ENCODE results near the gene POLR2A.
"Not testable (repeated sequence)": the region's sequence is repeated elsewhere in the genome, so short reads cannot be mapped to it uniquely, and the experiment has no call there.

Gene POLR2A

DNA sequence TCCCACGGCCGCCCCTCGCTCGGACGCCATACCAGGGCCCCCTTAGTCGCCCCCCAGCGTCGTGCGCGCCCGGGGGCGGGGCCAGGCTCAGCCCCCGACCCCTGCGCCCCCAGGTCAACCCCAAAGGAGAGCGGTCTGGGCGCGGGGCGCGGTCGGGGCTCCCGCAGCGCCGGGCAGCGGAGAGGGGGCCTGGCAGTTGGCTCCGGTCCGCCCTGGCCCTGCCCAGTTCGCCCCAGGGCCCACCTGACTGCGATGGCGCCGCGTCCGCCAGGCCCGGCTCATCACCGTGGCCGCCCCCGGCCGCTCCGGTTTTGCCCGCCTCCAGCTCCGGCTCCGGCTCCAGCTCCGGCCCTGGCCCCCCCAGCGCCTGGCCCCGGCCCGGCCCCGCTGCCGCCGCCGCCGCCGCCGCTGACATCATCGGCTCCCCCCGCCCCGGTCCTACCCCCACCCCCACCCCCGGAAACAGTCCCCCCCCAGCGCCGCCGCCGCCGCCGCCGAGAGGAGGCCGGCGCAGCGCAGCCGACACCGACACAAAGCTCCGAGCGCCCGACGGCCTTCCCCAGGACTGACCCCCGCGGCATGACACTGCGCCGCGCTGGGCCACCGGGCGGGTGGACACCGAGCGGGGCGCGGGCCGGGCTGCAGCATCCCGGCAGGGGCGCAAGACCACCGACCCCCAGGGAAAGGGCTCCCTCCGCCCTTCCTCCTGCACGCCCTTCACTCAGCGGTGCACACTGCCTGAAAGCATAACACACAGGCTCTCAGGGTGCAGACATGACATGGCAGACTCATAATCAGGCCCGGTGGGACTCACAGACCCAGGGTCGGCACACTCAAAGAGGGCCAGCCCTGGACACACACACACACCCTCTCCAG is 4.7 kb upstream of the POLR2A start, which contains the start of gene ZBTB4:
Gene ZBTB4 (minus strand): TSS at position 419 of the 876 bp plus-strand sequence. CDS start 12,830 bp downstream, outside the sequence.
- peak; percentile 57 for DNase-seq

DNA sequence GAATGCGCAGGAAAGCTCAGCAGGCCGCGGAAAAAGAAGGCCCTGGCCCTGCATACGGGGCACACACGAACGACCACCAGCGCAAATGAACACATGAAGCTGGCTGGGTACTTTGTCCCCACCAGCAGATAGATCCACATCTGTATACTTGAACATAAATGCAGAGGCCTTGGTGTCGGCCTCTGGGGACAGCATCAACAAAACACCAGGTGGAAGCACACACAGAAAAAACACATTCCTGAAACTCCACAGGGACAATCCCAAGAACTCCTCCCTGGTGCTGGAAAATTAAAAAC is 4.1 kb upstream of the POLR2A start:
- peak; percentile 18 for DNase-seq

DNA sequence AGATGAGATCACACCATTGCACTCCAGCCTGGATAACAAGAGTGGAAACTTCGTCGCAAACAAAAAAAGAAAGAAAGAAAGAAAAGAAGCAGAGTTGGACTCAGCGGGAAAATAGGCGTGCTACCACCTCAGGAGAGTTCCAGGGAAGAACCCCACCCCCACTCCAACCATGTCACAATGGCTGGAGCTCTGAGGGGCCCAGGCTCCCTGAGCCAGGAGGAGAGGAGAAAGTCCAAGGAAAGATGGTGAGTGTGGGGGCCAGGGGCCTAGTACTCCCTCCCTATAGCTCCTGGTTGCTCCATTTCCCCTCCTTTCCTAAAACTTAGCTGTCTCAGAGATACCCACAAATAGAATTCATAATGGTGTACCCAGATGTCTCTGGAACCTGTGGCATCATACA is 2.9 kb upstream of the POLR2A start, which contains the start of gene SLC35G6:
Gene SLC35G6 (plus strand): TSS at position 172 of the 400 bp plus-strand sequence. CDS start 71 bp downstream, at position 243.
- not testable (repeated sequence) for DNase-seq

DNA sequence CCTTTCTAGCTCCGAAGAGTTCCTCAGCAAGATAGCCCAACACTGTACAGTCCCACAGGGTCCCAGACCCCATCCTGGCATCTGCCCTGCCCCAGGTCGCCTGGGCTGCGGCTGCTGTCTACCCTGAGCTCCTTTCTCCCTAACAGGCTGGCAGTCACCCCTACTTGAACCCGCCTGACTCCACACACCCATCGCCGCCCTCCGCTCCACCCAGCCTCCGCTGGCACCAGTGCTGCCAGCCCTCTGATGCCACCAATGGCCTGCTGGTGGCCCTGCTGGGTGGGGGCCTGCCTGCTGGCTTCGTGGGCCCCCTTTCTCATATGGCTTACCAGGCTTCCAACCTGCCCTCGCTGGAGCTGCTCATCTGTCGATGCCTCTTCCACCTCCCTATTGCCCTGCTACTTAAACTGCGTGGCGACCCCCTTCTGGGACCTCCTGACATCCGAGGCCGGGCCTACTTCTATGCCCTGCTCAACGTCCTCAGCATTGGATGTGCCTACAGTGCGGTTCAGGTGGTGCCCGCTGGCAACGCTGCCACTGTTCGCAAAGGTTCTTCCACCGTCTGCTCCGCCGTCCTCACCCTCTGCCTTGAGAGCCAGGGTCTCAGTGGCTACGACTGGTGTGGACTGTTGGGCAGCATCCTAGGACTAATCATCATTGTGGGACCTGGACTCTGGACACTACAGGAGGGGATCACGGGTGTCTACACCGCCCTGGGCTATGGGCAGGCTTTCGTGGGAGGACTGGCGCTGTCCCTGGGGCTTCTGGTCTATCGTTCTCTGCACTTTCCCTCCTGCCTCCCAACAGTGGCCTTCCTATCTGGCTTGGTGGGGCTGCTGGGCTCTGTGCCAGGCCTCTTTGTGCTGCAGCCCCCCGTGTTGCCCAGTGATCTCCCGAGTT is 2.1 kb upstream of the POLR2A start:
- not testable (repeated sequence) for DNase-seq

DNA sequence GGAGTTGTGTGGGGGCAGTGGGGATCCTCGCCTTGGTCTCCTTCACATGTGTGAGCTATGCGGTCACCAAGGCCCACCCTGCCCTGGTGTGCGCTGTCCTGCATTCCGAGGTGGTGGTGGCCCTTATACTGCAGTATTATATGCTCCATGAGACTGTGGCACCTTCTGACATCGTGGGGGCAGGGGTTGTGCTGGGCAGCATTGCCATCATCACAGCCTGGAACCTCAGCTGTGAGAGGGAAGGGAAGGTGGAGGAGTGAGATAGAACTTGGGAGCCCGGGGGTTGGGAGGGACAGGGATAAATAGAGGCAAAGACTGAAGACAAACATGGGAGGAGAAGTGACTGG is 1.5 kb upstream of the POLR2A start:
- not testable (repeated sequence) for DNase-seq

DNA sequence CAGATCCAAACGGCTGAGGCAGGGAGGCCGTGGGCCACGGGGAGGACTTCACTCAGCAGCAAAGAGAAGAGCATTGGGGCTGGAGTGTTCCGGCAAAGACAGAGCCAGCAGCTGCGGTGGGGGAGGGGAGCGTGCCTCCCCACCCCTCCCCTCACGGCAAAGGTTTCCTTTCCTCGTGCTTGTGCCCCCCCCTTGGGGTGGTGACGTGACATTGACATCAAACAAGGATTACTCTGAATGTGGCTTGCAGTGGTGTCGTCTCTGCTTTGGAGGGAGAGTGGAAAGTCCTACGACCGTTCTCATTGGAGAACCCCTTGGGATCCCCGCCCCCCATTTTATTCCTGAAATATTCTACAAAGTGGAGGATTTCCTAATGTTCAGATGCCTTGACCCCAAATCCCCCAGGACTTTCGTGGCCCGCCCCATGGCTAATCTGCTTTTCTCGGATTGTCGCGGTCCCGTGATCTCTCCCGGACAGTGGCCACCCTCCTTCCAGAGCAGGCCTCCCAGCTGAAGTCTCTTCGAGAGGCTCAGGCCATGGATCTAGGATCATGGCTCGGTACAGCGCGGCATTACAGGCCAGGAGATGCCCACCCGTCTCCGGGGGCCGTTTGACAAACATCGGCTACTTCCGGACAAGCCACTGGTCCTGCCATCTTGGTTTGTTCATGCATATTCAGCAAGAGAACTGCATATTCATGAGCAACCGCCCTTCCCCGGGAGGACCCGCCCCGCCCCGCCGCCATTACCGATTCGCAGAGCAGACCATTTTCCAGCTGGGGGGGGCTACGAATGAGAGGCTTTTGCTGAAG is 705 bp upstream of the POLR2A start:
- DNase-seq = peak; percentile 91

DNA sequence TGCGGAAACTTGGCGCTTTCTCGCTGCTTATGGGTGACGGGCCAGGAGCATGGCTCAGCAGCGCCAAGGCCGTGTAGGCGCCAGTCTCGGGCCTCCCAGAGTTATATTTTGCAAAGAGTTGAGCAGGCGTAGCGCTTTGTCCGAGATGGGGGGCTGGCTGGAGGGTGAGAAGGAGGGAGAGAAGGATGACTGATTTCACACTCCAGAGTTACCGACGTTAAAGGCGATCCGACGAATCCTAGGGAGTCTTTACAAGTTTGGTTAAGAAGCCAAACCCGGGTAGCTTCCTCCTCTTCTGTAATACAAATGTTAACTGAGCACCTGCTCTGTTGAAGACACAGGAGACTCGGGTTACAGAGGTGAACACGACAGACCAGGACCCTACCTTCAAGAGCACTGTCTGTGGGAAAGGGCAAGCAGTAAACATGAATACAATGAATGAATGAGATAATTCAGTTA is 782 bp downstream of the POLR2A start:
- DNase-seq = no peak

DNA sequence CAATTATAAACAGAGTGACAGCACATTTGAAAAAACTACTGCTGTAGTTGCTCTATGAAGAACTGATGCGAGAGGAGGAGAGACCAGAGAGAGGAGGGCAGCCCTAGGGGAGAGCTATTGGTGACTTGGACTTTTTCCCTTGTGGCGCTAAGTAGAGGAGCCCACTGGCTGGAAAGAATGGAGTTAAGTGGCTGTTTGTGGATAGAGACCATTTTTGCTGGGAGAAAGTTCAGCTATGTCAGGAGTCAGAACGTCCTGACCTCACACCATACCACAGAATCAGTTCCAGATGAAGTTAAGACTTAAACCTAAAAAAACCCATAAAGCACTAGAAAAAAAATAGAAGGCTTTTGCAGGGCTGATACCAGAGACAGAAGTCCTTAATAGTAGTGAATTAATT is 2.0 kb downstream of the POLR2A start:
- DNase-seq = no peak

DNA sequence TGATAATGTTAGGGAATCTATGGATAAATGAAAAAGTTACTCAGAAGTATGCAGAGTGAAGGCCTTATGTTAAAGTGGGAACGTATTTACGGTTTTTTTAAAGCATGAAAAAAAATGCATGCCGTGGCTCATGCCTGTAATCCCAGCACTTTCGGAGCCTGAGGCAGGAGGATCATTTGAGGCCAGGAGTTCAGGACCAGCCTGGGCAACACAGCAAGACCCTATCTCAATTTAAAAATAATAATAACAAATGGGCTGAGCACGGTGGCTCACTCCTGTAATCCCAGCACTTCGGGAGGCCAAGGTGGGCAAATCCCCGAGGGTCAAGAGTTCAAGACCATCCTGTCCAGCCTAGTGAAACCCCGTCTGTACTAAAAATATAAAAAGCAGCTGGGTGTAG is 6.0 kb downstream of the POLR2A start:
- DNase-seq = no peak

DNA sequence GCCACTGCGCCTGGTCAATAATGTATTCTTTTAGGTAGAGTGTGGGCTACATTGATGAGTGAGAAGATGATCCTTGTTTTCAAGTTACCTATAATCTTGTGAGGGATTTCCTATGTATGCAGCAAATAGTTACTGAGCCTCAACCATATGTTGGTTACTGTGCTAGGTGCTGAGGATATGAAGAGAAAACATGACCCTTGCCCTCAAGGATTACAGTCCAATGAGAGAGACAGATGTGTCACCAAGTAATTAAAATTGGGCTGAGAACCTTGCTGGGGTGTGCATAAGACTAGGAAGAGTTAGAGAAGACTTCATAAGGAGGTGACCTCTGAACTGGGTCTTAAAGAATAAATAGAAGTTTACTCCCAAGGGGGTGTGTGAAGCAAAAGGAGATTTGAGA is 7.4 kb downstream of the POLR2A start:
- DNase-seq = no peak

DNA sequence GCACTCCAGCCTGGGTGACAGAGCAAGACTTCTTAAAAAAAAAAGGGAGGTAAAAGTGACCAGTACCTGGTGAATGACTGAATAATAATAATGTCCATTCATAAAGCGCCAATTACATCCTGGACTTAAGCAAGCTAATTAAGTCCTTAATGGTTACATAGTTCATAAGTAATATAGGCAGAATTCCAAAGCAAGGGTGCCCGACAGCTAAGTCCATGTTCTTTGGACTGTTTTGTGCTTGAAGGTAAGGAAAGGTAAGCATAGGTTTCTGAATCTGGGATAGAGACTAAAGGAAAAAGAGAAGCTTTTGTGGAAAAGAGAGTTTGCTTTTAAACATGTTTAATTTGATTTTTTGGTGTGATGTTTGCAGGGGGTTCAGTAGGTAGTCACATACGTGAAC is 9.8 kb downstream of the POLR2A start:
- no peak for DNase-seq

DNA sequence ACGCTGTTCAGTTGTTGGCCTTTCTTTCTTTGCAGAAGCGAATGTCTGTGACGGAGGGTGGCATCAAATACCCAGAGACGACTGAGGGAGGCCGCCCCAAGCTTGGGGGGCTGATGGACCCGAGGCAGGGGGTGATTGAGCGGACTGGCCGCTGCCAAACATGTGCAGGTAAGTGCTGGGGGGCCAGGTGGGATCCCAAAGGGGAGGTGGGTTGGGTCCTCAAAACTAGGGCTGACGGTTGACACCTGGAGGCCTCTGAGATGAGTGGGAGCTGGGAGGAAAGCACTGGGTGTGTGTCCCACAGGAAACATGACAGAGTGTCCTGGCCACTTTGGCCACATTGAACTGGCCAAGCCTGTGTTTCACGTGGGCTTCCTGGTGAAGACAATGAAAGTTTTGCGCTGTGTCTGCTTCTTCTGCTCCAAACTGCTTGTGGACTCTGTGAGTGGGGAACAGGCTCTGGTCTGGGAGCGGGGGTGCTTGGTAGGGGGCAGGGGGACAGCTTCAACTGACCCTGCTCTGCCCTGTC is 11.8 kb downstream of the POLR2A start:
- DNase-seq = no peak

DNA sequence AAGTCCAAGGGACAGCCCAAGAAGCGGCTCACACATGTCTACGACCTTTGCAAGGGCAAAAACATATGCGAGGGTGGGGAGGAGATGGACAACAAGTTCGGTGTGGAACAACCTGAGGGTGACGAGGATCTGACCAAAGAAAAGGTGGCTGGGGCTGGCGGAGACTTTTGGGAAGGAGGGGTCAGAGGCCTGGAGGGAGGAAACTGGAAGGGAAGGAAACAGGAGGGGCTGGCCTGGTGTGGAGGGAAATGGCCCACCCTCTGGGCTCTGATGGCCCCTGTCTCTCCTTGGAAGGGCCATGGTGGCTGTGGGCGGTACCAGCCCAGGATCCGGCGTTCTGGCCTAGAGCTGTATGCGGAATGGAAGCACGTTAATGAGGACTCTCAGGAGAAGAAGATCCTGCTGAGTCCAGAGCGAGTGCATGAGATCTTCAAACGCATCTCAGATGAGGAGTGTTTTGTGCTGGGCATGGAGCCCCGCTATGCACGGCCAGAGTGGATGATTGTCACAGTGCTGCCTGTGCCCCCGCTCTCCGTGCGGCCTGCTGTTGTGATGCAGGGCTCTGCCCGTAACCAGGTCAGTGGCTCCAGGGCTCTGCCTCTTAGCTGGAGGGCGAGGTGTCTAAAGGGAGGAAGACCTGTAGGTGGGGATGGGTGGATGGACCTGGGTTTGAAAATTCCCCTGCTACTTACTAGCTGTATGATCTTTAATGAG is 12.5 kb downstream of the POLR2A start:
- DNase-seq = no peak

DNA sequence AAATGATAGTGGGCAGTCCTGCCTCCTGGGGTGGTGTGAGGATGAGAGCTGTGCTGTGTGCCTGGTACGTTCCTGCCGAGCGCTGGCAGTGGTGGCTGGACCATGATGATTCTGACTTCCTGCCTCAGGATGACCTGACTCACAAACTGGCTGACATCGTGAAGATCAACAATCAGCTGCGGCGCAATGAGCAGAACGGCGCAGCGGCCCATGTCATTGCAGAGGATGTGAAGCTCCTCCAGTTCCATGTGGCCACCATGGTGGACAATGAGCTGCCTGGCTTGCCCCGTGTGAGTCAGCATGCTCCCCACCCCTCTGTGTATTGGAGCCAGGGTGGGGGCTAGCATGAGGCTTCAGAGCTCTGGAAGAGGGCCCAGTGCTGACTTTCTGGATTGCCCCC is 13.1 kb downstream of the POLR2A start:
- DNase-seq = no peak

DNA sequence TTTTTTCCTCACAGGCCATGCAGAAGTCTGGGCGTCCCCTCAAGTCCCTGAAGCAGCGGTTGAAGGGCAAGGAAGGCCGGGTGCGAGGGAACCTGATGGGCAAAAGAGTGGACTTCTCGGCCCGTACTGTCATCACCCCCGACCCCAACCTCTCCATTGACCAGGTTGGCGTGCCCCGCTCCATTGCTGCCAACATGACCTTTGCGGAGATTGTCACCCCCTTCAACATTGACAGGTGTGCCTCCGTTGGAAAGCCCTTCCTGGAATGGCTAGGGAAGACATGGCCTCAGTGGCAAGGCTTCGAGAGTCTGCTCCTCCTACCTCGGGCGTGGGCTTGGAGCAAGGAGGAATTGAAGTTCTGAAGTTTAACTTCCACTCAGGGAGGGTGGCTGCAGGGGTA is 13.5 kb downstream of the POLR2A start:
- DNase-seq = no peak

DNA sequence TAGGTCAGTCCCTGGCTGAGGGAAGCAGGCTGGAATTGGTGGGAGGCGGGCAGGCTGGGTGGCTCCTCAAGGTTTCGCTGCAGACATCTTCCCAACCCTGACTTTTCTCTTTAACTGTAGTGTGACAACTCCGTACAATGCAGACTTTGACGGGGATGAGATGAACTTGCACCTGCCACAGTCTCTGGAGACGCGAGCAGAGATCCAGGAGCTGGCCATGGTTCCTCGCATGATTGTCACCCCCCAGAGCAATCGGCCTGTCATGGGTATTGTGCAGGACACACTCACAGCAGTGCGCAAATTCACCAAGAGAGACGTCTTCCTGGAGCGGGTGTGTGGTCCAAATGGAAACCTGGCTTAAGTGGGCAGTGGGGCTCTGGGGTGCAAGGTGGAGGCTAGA is 15.0 kb downstream of the POLR2A start:
- DNase-seq = no peak

DNA sequence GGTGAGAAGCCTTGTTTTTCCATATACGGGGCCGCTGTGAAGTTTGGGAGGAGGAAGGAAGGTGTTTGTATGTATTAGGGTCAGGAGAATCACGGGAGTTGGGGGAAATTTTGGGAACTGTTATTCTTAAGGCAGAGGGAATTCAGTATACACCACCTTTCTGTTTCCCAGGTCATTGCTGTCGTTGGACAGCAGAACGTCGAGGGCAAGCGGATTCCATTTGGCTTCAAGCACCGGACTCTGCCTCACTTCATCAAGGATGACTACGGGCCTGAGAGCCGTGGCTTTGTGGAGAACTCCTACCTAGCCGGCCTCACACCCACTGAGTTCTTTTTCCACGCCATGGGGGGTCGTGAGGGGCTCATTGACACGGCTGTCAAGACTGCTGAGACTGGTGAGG is 17.6 kb downstream of the POLR2A start:
- DNase-seq = no peak

DNA sequence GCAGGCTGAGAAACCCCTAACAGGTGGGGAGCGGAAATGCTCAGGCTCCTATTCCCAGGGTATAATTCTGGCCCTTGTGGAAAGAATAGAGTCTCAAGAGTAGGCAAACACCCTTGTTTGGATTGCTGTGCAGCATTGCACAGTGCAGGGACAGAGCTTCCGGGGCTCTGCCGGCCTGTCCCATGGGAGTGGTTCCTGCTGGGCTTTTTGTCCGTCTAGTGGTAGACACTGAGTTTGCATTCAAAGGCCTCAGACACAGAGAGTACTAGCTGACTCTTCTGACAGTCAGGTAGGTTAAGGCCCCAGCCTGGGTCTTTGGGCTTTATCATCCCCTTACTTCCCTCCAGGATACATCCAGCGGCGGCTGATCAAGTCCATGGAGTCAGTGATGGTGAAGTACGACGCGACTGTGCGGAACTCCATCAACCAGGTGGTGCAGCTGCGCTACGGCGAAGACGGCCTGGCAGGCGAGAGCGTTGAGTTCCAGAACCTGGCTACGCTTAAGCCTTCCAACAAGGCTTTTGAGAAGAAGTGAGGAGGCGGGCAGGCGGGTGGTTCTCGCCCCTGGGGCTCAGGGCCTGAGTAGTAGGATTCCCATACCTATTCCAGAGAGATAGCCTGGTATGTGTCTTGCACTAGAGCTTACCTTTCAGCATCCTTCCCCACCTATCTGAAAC is 18.1 kb downstream of the POLR2A start:
- no peak for DNase-seq

DNA sequence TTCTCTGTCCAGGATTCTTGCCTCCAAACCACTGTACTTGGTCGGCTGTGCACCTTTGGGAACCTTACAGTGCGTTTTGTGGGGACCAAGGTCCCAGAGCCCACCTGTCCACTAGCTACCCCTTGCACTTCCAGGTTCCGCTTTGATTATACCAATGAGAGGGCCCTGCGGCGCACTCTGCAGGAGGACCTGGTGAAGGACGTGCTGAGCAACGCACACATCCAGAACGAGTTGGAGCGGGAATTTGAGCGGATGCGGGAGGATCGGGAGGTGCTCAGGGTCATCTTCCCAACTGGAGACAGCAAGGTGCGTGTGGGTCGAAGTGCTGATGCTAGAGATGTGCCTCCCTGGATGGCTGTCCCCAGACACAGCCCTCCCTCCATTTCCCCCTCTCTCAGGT is 18.8 kb downstream of the POLR2A start:
- no peak for DNase-seq

DNA sequence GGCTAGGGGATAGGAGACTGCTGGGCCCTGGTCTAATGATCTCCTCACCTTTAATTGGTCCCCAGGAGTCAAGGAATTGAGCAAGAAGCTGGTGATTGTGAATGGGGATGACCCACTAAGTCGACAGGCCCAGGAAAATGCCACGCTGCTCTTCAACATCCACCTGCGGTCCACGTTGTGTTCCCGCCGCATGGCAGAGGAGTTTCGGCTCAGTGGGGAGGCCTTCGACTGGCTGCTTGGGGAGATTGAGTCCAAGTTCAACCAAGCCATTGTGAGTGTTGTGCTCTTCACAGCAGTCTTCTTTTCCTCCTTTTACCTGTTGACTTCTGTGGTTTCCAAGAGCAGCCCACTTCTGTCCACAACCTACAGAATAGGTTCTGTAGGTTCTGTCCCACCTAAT is 19.4 kb downstream of the POLR2A start:
- no peak for DNase-seq

DNA sequence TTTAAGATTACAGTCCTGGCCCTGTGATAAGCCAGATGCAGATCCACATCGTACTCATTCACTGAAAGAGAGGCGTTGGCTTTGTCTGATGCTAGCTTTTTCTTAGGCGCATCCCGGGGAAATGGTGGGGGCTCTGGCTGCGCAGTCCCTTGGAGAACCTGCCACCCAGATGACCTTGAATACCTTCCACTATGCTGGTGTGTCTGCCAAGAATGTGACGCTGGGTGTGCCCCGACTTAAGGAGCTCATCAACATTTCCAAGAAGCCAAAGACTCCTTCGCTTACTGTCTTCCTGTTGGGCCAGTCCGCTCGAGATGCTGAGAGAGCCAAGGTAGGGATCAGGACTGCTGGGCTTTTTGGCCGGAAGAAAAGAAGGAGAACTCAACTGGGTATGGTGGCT is 24.0 kb downstream of the POLR2A start:
- no peak for DNase-seq

All from fibroblast of skin of back (primary cell).